HG03175 (cell line): ENCODE measurements around the gene C9orf85.
A peak's percentile ranks its signal among the peaks of the same experiment; 100 is the strongest.
"Not testable (repeated sequence)": the region's sequence is repeated elsewhere in the genome, so short reads cannot be mapped to it uniquely, and the experiment has no call there.

ENCODE experiments used
- ATAC-seq: cut with Tn5 transposase; IDR thresholded peaks from one replicate; pipeline ENCODE4 v1.9.1; 2021; ENCODE audit warnings: mild to moderate bottlenecking, moderate library complexity; ENCODE audit not compliant: unreplicated experiment

The C9orf85 gene, protein sequence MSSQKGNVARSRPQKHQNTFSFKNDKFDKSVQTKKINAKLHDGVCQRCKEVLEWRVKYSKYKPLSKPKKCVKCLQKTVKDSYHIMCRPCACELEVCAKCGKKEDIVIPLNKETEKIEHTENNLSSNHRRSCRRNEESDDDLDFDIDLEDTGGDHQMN

DNA sequence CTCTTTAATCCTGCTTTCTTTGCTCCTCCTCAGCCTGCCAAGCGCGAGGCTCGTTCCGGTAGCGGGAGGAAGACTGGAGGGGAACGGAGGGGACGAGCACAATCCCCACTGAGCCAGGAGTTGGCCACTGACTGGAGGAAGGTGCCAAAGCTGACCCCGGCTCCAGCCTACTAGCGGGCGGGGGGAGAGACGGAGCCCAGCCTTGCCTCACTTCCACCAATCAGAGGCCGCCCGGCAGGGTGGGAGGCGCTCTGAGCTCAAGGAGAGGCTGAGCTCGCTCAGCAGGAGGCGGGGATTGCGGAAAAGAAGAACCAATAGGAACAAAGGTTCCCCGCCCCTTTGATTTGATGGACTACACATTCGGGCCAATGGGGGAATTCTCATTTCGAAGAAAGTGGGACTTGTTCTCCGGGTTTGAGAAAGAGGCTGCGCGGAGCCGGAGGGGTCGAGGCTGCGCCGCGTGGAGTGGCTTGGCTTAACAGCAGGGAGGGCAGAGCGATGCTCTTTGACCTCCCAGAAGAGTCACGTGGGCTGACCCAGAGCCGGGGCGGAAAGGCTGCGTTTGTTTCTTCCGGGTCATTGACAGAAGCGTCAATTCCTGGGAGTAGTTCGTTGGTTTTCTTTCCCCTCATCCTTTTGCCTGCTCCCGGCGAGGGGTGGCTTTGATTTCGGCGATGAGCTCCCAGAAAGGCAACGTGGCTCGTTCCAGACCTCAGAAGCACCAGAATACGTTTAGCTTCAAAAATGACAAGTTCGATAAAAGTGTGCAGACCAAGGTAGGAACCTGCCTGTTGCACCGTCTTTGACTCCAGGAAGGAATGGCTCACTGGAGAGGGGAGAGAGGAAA lies at the start of gene C9orf85, which contains the start of gene ABHD17B:
C9orf85 (plus strand) TSS at position 579 of the 847 bp plus-strand sequence; CDS start at position 675, 96 bp downstream.
ABHD17B (minus strand) TSS at position 133 of the 847 bp plus-strand sequence. CDS start 36,113 bp downstream, outside the sequence.
- peak; percentile 93 for ATAC-seq

DNA sequence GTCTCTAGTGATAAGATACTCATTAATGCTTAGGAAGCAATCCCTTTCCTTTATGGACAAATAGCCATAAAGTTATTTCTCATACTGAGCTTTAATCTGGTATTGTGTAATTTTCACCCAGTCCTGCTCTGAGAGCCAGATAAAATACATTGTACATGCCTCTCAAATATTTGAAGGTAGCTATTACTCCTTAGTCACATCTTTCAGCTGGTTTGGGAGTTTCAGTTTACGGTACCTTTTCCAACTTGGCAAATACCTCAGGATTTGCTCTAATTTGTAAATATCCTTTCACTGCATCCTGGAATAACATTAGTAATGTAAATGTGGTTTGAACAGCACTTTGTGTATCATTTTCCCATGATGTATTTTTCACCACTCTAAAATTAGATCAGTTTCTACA lies 47.8 kb upstream of the C9orf85 start:
- no peak for ATAC-seq

DNA sequence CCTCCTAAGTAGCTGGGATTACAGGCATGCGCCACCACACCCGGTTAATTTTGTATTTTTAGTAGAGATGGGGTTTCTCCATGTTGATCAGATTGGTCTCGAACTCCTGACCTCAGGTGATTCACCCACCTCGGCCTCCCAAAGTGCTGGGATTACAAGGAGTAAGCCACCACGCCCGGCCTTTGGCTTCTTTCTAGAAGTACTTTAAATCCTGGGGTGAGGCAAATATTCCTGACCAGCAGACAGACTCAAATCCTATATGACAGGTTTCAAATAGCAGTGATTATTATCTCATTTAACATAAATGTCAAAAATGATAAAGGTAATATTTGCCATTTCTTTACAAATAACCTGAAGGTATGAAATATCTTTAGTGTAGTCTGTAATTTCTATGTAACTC lies 36.1 kb upstream of the C9orf85 start:
- no peak for ATAC-seq

DNA sequence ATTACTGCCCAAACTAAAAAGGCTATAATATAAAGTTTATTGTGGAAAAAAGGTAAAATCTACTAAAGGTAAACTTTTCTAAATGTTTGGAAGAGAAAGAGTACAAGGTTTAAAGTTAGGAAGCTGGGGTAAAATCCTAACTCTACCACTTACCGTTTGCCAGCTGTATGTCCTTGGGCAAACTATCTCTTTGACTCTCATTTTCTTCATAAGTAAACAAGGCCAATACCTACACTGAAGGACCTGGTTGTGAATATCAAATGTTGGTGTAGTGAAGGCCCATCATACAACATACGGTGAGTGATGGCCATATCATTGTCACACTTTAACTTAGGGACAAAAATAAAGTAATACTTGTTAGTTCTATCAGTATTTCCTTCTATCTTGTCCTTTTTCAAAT lies 35.3 kb upstream of the C9orf85 start:
- no peak for ATAC-seq

DNA sequence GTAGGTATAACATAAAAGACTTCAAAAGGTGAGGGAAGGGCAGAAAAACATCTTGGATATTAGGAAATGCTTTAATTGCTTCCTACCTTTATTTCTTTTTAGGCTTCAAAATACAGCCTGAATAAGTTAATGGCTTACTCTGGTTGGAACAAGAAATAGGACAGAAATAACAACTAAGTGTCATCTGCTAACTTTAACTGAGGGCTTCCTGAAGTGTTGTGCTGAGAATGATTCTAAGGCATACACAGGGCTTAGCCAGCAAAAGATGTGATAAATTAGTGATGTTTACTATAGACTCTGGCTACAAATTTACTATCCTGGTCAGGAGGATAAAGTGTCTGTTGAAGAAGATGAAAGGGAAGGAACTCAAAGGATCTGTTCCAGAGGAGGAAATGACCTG lies 34.6 kb upstream of the C9orf85 start:
- no peak for ATAC-seq

DNA sequence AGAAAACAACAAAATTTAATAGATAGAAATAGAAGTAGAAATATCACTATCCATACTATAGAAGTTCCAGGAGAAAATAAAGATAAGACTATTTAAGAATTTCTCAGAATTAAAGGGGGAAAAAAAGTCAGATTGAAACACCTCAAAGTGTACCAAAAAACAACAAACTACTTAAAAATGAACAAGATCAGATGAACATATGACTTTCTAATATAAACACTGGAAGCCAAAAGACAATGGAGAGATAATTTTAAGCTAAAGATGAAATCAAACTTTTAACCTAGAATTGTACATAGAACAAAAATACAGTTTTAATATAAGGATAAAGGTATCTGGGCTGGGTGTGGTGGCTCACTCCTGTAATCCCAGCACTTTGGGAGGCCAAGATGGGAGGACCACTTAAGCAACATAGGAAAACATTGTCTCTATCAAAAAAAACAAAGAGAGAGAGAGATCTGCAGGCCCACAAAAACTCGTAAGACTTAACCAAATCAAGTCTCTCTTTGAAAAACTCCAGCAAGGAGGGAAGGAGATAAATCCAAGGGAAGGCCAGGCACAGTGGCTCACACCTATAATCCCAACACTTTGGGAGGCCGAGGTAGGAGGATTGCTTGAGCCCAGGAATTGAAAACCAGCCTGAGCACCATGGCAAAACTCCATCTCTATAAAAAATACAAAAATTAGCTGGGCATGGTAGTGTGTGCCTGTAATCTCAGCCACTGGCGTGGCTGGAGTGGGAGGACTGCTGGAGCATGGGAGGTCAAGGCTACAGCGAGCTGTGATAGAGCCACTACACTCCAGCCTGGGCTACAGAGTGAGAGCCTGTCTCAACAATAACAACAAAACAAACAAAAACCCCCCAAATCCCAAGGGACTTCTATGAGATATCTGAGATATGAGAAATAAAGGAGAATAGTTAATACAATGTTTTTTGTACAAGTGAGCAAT lies 32.8 kb upstream of the C9orf85 start:
- ATAC-seq: no peak

DNA sequence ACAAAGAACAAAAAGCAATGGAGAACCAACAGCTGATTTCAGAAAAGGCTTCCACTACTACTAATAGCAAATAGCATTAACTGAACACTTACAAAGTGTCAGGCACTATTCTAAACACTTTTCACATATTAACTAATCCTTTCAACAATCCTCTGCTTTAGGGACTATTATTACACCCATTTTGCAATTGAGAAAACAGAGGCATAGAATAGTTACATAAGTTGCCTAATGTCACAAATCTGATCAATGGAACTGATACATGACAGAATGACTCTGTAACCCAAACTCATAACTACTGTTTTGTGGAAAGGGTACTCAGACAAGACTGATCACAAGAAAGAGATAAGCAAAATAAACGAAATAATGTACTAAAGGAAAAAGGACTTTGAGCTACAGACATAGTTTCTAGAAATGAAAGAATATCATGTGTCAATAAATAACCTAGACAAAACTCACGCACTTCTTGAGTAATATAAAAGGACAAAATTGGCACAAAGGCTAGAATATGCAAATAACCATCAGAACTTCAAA lies 31.7 kb upstream of the C9orf85 start:
- ATAC-seq: no peak

DNA sequence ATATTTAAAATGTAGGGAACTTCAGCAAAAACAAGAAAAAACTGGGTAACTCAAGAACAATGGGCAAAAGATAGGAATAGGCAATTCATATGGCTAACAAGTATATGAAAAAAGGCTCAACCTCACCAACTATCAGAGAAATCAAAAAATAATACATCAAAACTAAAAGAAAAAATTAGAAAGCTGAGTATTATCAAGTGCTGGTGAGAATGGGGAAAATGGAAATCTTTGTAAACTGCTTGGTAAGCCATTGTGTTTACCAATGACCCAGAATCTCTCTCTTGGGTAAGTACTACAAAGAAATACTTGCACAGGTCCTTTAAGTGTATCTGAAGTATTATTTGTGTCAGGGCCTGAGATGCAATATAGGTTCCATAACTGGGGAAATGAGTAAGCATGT lies 27.4 kb upstream of the C9orf85 start:
- ATAC-seq: no peak

DNA sequence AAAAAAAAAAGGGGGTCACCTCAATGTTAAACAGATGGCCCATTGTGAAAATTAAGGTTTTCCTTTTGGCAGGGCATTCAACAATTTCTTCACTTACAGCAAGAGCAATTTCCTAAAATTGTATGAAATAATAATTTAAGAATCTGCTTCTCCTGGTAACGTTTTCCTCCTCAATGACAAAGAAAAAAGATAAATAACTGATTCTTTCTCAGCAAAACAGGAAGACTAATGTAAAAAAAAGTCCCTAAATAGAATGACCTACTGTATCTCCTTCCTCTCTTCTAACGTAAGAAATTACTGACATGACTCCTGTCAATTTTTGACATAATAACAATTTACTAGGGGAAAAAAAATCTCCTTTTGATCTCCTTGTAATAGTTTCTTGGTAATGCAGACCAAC lies 26.0 kb upstream of the C9orf85 start:
- ATAC-seq: no peak

DNA sequence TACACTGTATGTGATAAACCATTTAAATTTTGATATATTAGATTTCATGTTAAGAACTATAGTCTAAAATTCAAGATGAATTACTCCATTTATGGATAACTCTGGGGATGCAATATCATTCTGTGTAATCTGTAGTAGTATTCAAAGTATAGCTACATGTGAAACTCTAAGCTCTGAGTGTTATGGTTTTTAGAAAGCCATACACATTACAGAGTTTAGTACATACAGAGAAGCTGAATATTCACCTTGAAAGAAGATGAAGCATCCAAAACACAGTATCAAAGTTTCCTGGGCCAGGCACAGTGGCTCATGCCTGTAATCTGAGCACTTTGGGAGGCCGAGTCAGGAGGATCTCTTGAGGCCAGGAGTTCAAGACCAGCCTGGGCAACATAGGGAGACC lies 25.4 kb upstream of the C9orf85 start:
- ATAC-seq: no peak

DNA sequence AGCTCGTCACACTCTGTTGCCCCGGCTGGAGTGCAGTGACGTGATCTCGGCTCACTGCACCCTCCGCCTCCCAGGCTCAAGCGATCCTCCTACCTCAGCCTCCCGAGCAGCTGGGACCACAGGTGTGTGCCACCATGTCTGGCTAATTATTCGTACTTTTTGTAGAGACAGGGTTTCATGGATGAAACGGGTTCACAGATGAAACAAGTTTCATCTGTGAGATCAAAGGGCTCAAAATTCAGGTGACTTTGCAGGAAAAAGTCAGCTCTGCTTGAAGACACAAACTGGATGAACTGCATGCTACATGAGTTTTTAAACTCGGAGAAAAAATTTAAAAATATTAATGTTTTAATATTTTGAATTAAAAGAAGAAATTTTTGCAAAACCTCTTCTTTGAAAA lies 24.9 kb upstream of the C9orf85 start:
- ATAC-seq: no peak

DNA sequence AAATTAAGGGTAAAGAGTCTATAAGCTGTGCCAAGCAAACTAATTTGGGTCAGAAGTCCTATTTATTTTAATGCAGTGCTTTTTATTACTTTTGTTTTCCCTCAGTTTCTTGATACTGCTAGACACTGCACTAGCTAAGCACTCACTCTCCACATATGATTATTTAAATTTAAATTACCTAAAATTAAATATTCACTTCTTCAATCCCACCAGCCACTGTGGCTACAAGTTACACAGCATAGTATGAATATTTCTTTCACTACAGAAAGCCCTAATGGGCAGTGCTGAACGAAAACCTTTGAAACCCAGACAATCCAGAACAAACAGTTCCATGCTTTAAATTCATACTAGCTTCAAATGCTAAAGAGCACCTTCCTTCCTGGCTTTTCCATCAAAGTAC lies 24.1 kb upstream of the C9orf85 start:
- ATAC-seq: no peak

DNA sequence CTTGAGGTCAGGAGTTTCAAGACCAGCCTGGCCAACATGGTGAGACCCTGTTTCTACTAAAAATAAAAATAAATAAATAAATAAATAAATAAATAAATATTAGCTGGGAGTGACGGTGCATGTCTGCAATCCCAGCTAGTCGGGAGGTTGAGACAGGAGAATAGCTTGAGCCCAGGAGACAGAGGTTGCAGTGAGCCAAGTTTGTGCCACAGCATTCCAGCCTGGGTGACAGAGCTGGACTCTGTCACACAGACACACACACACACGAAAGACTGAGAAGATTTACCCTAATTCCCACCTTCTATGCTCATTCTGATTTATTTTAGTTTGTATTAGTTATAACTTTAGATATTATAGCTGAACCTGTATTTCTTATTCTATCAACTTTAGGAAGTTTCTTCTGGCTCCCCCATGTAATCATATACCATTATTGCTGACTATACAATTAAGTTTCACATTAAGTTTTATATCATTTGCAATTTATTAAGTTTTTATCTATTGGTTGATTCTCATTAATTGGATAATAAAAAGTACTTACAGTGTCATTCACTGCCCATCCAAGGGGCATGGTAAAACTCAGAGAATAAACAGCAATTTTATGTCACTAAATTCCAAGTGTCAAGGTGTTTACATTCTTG lies 21.3 kb upstream of the C9orf85 start:
- ATAC-seq: no peak

DNA sequence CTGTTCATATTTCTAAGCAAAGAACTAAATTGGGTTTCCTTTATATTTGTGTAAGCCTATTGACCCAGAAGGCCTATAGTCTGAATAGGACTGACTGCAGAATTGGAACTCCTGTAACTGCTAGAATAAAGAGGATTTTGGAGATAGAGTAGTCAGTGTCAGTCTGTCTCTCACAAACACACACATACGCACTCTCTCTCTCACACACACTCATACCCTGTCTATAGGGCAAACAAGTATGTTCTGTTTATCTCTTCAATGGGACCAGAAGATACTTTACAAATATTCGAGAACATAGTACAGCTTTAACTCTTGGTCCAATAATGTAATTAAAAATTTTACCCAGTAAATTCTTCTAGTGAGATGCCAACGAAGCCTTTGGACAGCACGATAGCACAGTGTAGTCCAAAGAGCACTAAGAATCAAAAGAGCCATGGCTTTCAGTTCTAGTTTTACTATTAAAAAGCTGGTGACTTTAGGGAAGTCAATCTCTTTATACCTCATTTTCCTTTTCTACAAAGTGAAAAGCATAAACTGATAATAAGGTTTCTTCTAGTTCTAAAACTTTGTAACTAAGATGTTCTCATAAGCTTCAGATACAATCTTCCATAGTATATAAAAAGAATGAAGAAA lies 19.8 kb upstream of the C9orf85 start:
- no peak for ATAC-seq

DNA sequence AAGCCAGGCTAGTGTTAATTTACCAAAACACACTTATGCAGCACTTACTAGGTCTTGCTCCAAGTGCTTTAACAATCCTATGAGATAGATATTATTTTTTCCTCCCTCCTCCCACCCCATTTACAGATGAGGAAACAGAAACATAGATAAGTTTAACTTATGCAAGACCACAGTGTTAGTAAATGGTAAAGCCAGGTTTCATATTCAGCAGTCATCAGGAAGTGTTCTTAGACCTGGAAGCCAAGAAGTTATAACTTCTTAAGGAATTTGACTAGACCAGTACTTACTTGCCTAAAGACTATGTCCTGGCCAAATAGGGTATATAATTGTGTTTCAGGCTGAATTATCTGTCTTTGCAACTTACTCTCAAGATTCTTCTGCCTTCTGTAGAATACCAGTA lies 16.3 kb upstream of the C9orf85 start:
- ATAC-seq: peak; percentile 50

DNA sequence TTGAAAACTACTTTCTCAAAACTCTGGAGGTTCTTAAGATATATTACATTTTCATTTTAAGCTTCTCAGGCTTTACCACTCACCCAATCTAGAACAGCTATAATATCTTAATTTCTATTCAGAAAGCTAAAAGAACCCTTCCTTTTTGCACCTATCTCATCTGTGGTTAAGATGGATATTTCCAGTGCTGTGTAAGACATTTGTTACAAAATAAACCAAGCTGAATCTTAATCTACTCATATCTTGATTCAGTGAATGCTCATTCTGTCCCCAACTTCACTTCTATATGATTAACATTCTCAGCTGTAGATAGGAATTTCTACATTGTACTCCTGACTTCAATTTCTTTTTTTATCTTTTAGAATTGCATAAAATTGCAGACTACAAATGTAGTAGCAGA lies 15.5 kb upstream of the C9orf85 start:
- ATAC-seq: no peak

DNA sequence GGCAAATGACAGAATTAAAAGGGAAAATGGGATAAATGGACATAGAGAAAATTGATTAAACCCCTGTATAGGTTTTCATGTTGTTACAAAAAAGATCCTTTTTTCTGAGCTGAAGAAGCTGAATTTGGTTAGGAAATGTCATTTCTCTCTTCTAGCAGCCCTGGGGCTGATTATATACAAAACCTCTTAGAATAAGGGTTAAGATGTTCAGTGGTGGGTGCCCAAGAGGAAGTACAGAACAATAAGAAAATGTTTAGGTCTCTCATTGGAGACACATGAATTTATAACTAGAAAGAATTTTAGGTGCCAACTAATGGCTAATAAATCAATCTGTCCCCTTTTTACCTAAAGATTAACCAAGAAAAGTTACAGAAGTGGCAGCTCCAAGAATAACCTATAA lies 14.7 kb upstream of the C9orf85 start:
- no peak for ATAC-seq

DNA sequence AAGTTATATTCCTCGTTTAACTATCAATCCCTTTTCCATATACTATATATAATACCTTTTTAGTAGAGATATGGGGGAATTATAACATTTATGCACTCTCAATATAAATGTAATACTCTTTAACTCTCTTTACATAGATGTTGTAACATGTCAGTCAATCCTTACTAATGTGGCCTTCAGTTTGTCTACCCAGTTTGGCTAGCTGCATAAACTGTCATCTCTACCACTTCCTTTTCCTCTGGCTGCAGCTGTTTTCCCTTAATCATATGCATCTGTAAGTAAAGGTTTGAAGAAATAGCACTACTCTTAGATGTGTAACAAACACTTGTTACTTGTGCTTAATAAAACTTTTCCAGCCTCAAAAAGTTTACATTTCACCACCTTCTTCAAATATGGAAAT lies 13.9 kb upstream of the C9orf85 start:
- peak; percentile 50 for ATAC-seq

DNA sequence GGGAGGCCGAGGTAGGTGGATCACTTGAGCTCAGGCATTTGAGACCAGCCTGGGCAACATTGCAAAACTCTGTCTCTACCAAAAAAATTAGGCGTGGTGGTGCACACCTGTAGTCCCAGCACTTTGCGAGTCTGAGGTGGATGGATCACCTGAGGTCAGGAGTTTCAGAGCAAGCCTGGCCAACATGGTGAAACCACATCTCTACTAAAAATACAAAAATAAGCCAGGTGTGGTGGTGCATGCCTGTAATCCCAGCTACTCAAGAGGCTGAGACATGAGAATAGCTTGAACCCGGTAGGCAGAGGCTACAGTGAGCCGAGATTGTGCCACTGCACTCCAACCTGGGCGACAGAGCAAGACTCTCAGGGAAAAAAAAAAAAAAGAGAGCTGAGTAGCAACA lies 12.7 kb upstream of the C9orf85 start:
- not testable (repeated sequence) for ATAC-seq
